GM20000 (cell line): Measurements from ENCODE around the gene PCNP.
"Not testable (repeated sequence)": the region's sequence is repeated elsewhere in the genome, so short reads cannot be mapped to it uniquely, and the experiment has no call there.

Source experiments
- DNase-seq: peaks from one replicate; pipeline ENCODE4 v3.0.0; 2012; ENCODE audit warnings: low spot score
- CTCF ChIP-seq: IDR thresholded peaks from 2 replicates; pipeline ENCODE4 v1.5.1; 2012; ENCODE audit warnings: mild to moderate bottlenecking, control low read depth; ENCODE audit errors: extremely low read depth, missing control alignments

Gene PCNP

GRCh38 chr3:101635954-101636798, 62.2 kb downstream of the PCNP start:
- peak; percentile 65 for DNase-seq
- TF ChIP-seq CTCF: peak; percentile 56

GRCh38 chr3:101637451-101637850, 63.5 kb downstream of the PCNP start:
- DNase-seq: no peak
- no peak for TF ChIP-seq CTCF

GRCh38 chr3:101638261-101638745, 64.3 kb downstream of the PCNP start:
- no peak for DNase-seq
- TF ChIP-seq CTCF: no peak

GRCh38 chr3:101639280-101639963, 65.4 kb downstream of the PCNP start:
- TF ChIP-seq CTCF: no peak
- no peak for DNase-seq

- no peak for DNase-seq
- no peak for TF ChIP-seq CTCF
Observed at GRCh38 chr3:101640256-101640655, 66.3 kb downstream of the PCNP start.

- not testable (repeated sequence) for DNase-seq
Observed at GRCh38 chr3:101641397-101642115, 67.6 kb downstream of the PCNP start.

GRCh38 chr3:101642441-101642840, 68.5 kb downstream of the PCNP start:
- no peak for DNase-seq
- TF ChIP-seq CTCF: no peak
